Keratinocyte (primary cell): ENCODE data around the gene LMO2.

Experiments
- CTCF ChIP-seq, 3 experiments: IDR thresholded peaks in 1 of 3; conservative IDR thresholded peaks in 1 of 3; optimal IDR thresholded peaks in 1 of 3; 2 replicates in 2 of 3; 3 replicates in 1 of 3; pipeline versions ENCODE3 to v1.5.1; 2011; ENCODE audit warnings: low read length in 3 of 3, mild to moderate bottlenecking in 3 of 3, moderate library complexity in 2 of 3, control low read depth in 1 of 3, inconsistent platforms in 1 of 3; ENCODE audit not compliant: insufficient read depth in 2 of 3; ENCODE audit errors: extremely low read depth in 1 of 3
- EZH2 ChIP-seq: IDR thresholded peaks from one replicate; pipeline ENCODE4 v1.6.1; 2012; ENCODE audit warnings: inconsistent platforms, mild to moderate bottlenecking, low read length, moderate library complexity

- TF ChIP-seq CTCF (optimal IDR thresholded peaks at IDR 0.05 in 1 of 3, IDR thresholded peaks at IDR 0.05 in 1 of 3, conservative IDR thresholded peaks at IDR 0.05 in 1 of 3; ENCODE audit: extremely low read depth in 1 of 3, insufficient read depth in 2 of 3, low read length in 3 of 3) (no peak), EZH2 (no peak)
Observed at GRCh38 chr11:33874910-33875490, 16.9 kb downstream of the LMO2 start.
